Endothelial cell of umbilical vein (primary cell): ENCODE data around the gene FHOD1. TPM values are rescaled to one million over a fixed set of nuclear protein-coding genes. Genes with fewer than 3 reads are reported as not detected.

Experiments used
- BruUV-seq: library from RNA; stranded (reverse); fragments of 400-500 nt; replicated peaks from 2 replicates; lab custom pipeline; 2021; lab: Mats Ljungman, UMichigan
- CTCF ChIA-PET: fragments of 300-600, 350-600 bp; sonication (Branson Sonifier 250); formaldehyde crosslinking; loops from one replicate; lab custom pipeline; 2021; ENCODE audit warnings: antibody characterized with exemption, inconsistent platforms; lab: Charles Lee
- POLR2A ChIA-PET: fragments of 300-600, 350-600 bp; sonication (Branson Sonifier 250); formaldehyde crosslinking; loops from one replicate; lab custom pipeline; 2021; ENCODE audit warnings: antibody characterized with exemption, inconsistent platforms; lab: Charles Lee
- DNase-seq: peaks from one replicate; pipeline ENCODE4 v3.0.0-alpha.2; 2011; ENCODE audit warnings: low read depth, low spot score
- FAIRE-seq: peaks from 2 replicates; lab custom pipeline; 2011; peaks lifted over from hg19 to GRCh38; lab: Jason Lieb, UNC
- H2AFZ ChIP-seq: 2 replicates; pipeline ENCODE4 v1.6.0; 2012; ENCODE audit warnings: low read depth, low read length, control low read depth, inconsistent platforms
- H3K27ac ChIP-seq: 2 replicates; pipeline ENCODE4 v1.5.1; 2011; ENCODE audit warnings: low read depth, mild to moderate bottlenecking, control low read depth, low read length, moderate library complexity; ENCODE audit not compliant: insufficient read depth
- H3K27me3 ChIP-seq, 2 experiments: 2 replicates each; pipeline versions ENCODE4 v1.6.0 to v1.6.1; 2011; ENCODE audit warnings: low read length in 2 of 2, mixed read lengths in 1 of 2; ENCODE audit not compliant: control insufficient read depth in 2 of 2, insufficient read depth in 2 of 2
- H3K36me3 ChIP-seq, 2 experiments: 2 replicates in 1 of 2; 3 replicates in 1 of 2; pipeline ENCODE4 v1.5.1; 2011; ENCODE audit warnings: low read length in 2 of 2, mild to moderate bottlenecking in 1 of 2, moderate library complexity in 1 of 2; ENCODE audit not compliant: control insufficient read depth in 2 of 2, insufficient read depth in 2 of 2; ENCODE audit errors: extremely low read depth in 1 of 2
- H3K4me1 ChIP-seq: 3 replicates; pipeline ENCODE4 v1.5.1; 2011; ENCODE audit warnings: mild to moderate bottlenecking, low read length; ENCODE audit not compliant: control insufficient read depth, insufficient read depth; ENCODE audit errors: extremely low read depth
- H3K4me2 ChIP-seq: 2 replicates; pipeline ENCODE4 v1.6.1; 2011; ENCODE audit warnings: low read length, control low read depth, mixed read lengths; ENCODE audit not compliant: insufficient read depth
- H3K4me3 ChIP-seq, 3 experiments: fragments of 200-600 bp in 1 of 3; sonication (generic), shearing (Covaris generic) in 1 of 3; replicated peaks in 1 of 3; 2 replicates each; pipeline ENCODE4 v1.5.1; 2011 to 2016; ENCODE audit warnings: control low read depth in 3 of 3, low read length in 3 of 3, mild to moderate bottlenecking in 2 of 3, inconsistent platforms in 1 of 3, low read depth in 1 of 3, moderate library complexity in 1 of 3; ENCODE audit not compliant: insufficient read depth in 1 of 3
- H3K79me2 ChIP-seq: 2 replicates; pipeline ENCODE4 v1.6.0; 2012; ENCODE audit warnings: low read length, inconsistent platforms; ENCODE audit not compliant: control insufficient read depth, insufficient read depth
- H3K9ac ChIP-seq: replicated peaks from 2 replicates; pipeline ENCODE3; 2011; ENCODE audit warnings: low read length, control low read depth; ENCODE audit not compliant: insufficient read depth; ENCODE audit errors: extremely low read depth
- H3K9me1 ChIP-seq: replicated peaks from 3 replicates; pipeline ENCODE4 v1.6.0; 2011; ENCODE audit warnings: mild to moderate bottlenecking, low read length; ENCODE audit not compliant: control insufficient read depth, insufficient read depth; ENCODE audit errors: extremely low read depth
- H3K9me3 ChIP-seq: replicated peaks from 2 replicates; pipeline ENCODE4 v1.5.1; 2012; ENCODE audit warnings: low read length, inconsistent platforms; ENCODE audit not compliant: control insufficient read depth, insufficient read depth
- H4K20me1 ChIP-seq: replicated peaks from 2 replicates; pipeline ENCODE3; 2011; ENCODE audit warnings: mild to moderate bottlenecking, low read length; ENCODE audit not compliant: control insufficient read depth, insufficient read depth; ENCODE audit errors: extremely low read depth
- CTCF ChIP-seq, 2 donors: IDR thresholded peaks; 1 replicate in 1 of 2; 2 replicates in 1 of 2; pipeline ENCODE4 v1.5.1; 2011; ENCODE audit warnings: low read length in 2 of 2, mild to moderate bottlenecking in 2 of 2, moderate library complexity in 2 of 2, control low read depth in 1 of 2, inconsistent platforms in 1 of 2, low read depth in 1 of 2; ENCODE audit not compliant: insufficient read depth in 1 of 2; ENCODE audit errors: extremely low read depth in 1 of 2
- EZH2 ChIP-seq: IDR thresholded peaks from 2 replicates; pipeline ENCODE4 v1.6.1; 2012; ENCODE audit warnings: borderline replicate concordance, low read depth, mild to moderate bottlenecking, moderate library complexity, low read length, inconsistent platforms; ENCODE audit not compliant: severe bottlenecking
- FOS ChIP-seq: IDR thresholded peaks from 2 replicates; pipeline ENCODE4 v1.6.1; 2011; ENCODE audit warnings: mild to moderate bottlenecking, low read length, moderate library complexity, borderline replicate concordance; ENCODE audit not compliant: insufficient read depth
- GATA2 ChIP-seq: IDR thresholded peaks from 2 replicates; pipeline ENCODE4 v1.7.0; 2011; ENCODE audit warnings: low read depth, mild to moderate bottlenecking, moderate library complexity, mixed read lengths, low read length; ENCODE audit not compliant: insufficient read length, insufficient read depth
- JUN ChIP-seq: IDR thresholded peaks from 2 replicates; pipeline ENCODE4 v1.6.1; 2011; ENCODE audit warnings: borderline replicate concordance, low read depth; ENCODE audit not compliant: insufficient read length, insufficient read depth
- MYC ChIP-seq: IDR thresholded peaks from one replicate; pipeline ENCODE4 v1.6.1; 2011; ENCODE audit warnings: mild to moderate bottlenecking, low read depth, low read length
- POLR2A ChIP-seq: IDR thresholded peaks from 2 replicates; pipeline ENCODE4 v1.6.1; 2012; ENCODE audit warnings: low read depth, mild to moderate bottlenecking, control low read depth, low read length
- POLR2AphosphoS5 ChIP-seq: IDR thresholded peaks from 2 replicates; pipeline ENCODE4 v1.6.1; 2012; ENCODE audit warnings: low read depth, mild to moderate bottlenecking, control low read depth, low read length, moderate library complexity; ENCODE audit not compliant: insufficient read depth
- dilution Hi-C: fragments of 300-500 bp; cut with MboI; formaldehyde crosslinking; loops from one replicate; pipeline ENCODE4 v1.15.0; 2019; ENCODE audit warnings: low sequenced_read_pairs; ENCODE audit not compliant: extremely low pct_ligation_motif_present
- intact Hi-C: fragments of 100-400 bp; cut with micrococcal nuclease; formaldehyde crosslinking; loops from one replicate; pipeline ENCODE4 v1.10.0; 2022
- polyA plus RNA-seq, 4 experiments: library from polyadenylated mRNA; depleted of rRNA in 3 of 4; stranded (reverse) in 3 of 4; unstranded in 1 of 4; fragments of >200 nt; gene quantifications; 2 replicates each; pipeline versions ENCODE4 v1.2.1 to v1.2.3, GENCODE V29; 2011 to 2012; ENCODE audit warnings: missing spikeins in 1 of 4
- total RNA-seq: library from RNA; stranded (reverse); gene quantifications from 2 replicates; pipeline ENCODE4 v1.2.3, GENCODE V29; 2021
- TF ChIP-seq, protein P1 (sequence below): IDR thresholded peaks from 2 replicates; pipeline ENCODE4 v1.6.1; 2011; ENCODE audit not compliant: insufficient read depth, insufficient read length

Gene FHOD1
- total and polyA plus RNA-seq, 2 donors (not counting 3 experiments of a cell fraction or from before 2014, with no cell fraction given) = 63.6 to 124 TPM

DNA sequence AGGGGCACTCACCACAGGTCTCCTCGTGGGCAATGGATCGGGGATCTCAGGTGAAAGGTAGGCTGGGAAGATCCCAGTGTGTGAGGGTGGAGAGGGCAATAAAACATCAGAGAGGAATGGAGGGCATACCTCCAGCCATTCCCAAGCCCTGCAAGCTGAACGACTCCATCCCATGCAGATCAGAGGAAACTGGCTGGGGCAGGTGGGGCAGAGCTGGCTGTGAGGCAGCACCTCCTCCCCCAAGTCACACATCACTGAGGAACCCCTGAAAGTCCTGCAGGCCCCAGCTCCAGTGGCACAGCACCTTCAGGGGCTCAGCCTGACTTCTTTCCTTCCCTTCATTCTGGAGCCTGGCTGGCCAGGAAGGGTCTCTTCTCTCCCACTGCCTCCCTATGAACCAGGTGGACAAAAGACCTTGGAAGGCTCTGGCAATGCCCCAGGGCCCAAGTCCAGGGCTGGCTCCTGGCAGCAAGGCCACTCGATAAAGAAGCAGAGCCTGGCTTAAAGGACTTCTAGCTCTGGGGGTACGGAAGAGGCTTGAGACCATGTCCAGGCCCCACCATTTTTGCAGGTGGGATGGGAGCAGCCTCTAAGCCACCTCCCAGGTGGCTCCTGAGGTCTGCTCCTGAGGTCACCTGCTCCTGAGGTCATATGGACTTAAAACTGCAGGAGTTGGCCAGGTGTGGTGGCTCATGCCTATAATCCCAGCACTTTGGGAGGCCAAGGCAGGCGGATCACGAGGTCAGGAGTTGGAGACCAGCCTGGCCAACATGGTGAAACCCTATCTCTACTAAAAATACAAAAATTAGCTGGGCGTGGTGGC lies 33.9 kb downstream of the FHOD1 start:
- H3K27ac ChIP-seq = no peak overlapping the region
- BruUV-seq = no TSS peak
- no peak overlapping the region for H3K9ac ChIP-seq
- CTCF ChIA-PET = interaction anchor here (1.6 kb wide), 1 partner anchor 21 kb away, joined by 3 read pairs; no protein-coding TSS in a partner anchor
- H3K36me3 ChIP-seq = no peaks in the 10 kb centered on the region
- no peaks in the 10 kb centered on the region for H3K79me2 ChIP-seq
- no peaks in the 10 kb centered on the region for H3K9me3 ChIP-seq
- intact Hi-C loops = no loop called here
- TF ChIP-seq POLR2A (no peak), GATA2 (no peak), FOS (no peak), POLR2AphosphoS5 (no peak), MYC (no peak), CTCF (IDR thresholded peaks at IDR 0.05; ENCODE audit: extremely low read depth in 1 of 2, insufficient read depth in 1 of 2, low read depth in 1 of 2, low read length in 2 of 2) (no peak), EZH2 (no peak), JUN (no peak)
- TF ChIP-seq, protein P1, sequence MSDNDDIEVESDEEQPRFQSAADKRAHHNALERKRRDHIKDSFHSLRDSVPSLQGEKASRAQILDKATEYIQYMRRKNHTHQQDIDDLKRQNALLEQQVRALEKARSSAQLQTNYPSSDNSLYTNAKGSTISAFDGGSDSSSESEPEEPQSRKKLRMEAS = no peak
- H2AFZ ChIP-seq = no peak overlapping the region
- no peaks in the 10 kb centered on the region for H4K20me1 ChIP-seq
- no peak overlapping the region for H3K4me3 ChIP-seq
- FAIRE-seq (no peak), DNase-seq (no peak)
- no peaks in the 10 kb centered on the region for H3K9me1 ChIP-seq
- dilution Hi-C loops = no loop called here
- no peaks in the 10 kb centered on the region for H3K27me3 ChIP-seq
- no peak overlapping the region for H3K4me2 ChIP-seq
- peaks cover 22% of the 10 kb centered on the region for H3K4me1 ChIP-seq
- POLR2A ChIA-PET = interaction anchor here (0.6 kb wide), 1 partner anchor 29 kb away, joined by 3 read pairs; no protein-coding TSS in a partner anchor
